Fibroblast of lung (primary cell): ENCODE results near the gene RMC1.

Experiments used
- EZH2 ChIP-seq: IDR thresholded peaks from 2 replicates; pipeline ENCODE4 v1.5.1; 2012; ENCODE audit warnings: low read length, control low read depth, mild to moderate bottlenecking; ENCODE audit errors: missing control alignments
- TF ChIP-seq, protein P1 (sequence below), 2 donors: IDR thresholded peaks in 1 of 2; conservative IDR thresholded peaks in 1 of 2; 1 replicate in 1 of 2; 2 replicates in 1 of 2; pipeline ENCODE4 v1.5.1; 2011 to 2012; ENCODE audit warnings: low read length in 2 of 2, control low read depth in 1 of 2, inconsistent platforms in 1 of 2, low read depth in 1 of 2, mild to moderate bottlenecking in 1 of 2

DNA sequence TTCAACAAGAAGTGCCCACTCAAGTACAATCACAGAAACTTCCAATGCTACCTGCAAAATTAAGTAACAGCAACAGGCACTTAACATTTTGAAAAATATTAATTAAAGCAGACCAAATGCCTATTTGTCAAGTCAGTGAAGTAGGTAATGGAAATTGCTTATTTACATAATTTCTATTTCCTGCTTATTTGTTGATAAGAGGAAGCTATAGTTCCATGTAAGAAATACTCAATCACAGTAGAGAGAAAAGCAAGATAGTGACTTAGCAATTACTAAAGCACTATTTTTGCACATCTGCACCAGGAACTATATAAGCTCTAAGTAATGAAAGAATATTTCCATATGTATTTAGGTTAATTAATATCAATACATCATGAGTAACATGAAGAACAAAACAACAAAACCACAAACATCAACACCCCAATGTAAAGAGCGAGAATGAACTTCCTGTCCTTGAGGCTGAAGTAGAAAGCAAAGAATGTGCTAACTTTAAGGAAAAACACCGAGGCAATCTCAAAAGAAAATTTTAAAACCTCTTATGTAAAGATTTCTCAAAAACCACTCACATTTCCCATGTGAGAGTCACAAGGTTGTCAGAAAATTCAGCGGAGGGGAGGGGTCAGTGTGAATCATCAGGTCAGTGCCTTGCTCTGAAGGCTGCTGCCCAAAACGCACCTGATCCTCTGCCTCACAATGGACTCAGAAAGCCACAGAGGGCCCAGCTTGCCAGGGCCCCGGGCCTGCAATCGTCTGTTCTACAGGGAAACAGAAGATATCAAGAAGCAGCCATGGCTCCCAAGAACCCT lies 70.5 kb downstream of the RMC1 start:
- TF ChIP-seq EZH2: no peak
- TF ChIP-seq, protein P1, sequence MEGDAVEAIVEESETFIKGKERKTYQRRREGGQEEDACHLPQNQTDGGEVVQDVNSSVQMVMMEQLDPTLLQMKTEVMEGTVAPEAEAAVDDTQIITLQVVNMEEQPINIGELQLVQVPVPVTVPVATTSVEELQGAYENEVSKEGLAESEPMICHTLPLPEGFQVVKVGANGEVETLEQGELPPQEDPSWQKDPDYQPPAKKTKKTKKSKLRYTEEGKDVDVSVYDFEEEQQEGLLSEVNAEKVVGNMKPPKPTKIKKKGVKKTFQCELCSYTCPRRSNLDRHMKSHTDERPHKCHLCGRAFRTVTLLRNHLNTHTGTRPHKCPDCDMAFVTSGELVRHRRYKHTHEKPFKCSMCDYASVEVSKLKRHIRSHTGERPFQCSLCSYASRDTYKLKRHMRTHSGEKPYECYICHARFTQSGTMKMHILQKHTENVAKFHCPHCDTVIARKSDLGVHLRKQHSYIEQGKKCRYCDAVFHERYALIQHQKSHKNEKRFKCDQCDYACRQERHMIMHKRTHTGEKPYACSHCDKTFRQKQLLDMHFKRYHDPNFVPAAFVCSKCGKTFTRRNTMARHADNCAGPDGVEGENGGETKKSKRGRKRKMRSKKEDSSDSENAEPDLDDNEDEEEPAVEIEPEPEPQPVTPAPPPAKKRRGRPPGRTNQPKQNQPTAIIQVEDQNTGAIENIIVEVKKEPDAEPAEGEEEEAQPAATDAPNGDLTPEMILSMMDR (conservative IDR thresholded peaks at IDR 0.05 in 1 of 2, IDR thresholded peaks at IDR 0.05 in 1 of 2; ENCODE audit: low read depth in 1 of 2, low read length in 2 of 2): no peak
